HG03095 (cell line): ENCODE results near the gene NPY1R.

Experiments used
- ATAC-seq: cut with Tn5 transposase; IDR thresholded peaks from one replicate; pipeline ENCODE4 v1.9.1; 2021; ENCODE audit warnings: moderate library complexity; ENCODE audit not compliant: unreplicated experiment

NPY1R gene

GRCh38 chr4:163332526-163333406 is at the start of gene NPY1R:
Gene NPY1R (minus strand): TSS chr4:163332596. CDS start chr4:163326554, 6,042 bp downstream.
- peak; percentile 74 for ATAC-seq

GRCh38 chr4:163380703-163381102 is 48.3 kb upstream of the NPY1R start:
- ATAC-seq = no peak

GRCh38 chr4:163378661-163379060 is 46.3 kb upstream of the NPY1R start:
- ATAC-seq = no peak

GRCh38 chr4:163372029-163372428 is 39.6 kb upstream of the NPY1R start:
- no peak for ATAC-seq

GRCh38 chr4:163367651-163368050 is 35.3 kb upstream of the NPY1R start:
- no peak for ATAC-seq

GRCh38 chr4:163356104-163356503 is 23.7 kb upstream of the NPY1R start:
- ATAC-seq = no peak

GRCh38 chr4:163353054-163353453 is 20.7 kb upstream of the NPY1R start:
- no peak for ATAC-seq

GRCh38 chr4:163350672-163351071 is 18.3 kb upstream of the NPY1R start:
- no peak for ATAC-seq

GRCh38 chr4:163344147-163345125 is 12.0 kb upstream of the NPY1R start:
- no peak for ATAC-seq

GRCh38 chr4:163343604-163344146 is 11.3 kb upstream of the NPY1R start, which contains the start of gene NPY5R:
Gene NPY5R (plus strand): TSS chr4:163343892. CDS start chr4:163350274, 6,382 bp downstream.
- no peak for ATAC-seq

GRCh38 chr4:163335384-163335783 is 3.0 kb upstream of the NPY1R start:
- ATAC-seq = no peak

- no peak for ATAC-seq
Observed at GRCh38 chr4:163331629-163332376, 593 bp downstream of the NPY1R start.

- ATAC-seq = no peak
Observed at GRCh38 chr4:163330916-163331628, 1.3 kb downstream of the NPY1R start.

- ATAC-seq = no peak
Observed at GRCh38 chr4:163317110-163317509, 15.3 kb downstream of the NPY1R start.

GRCh38 chr4:163309466-163309865 is 22.9 kb downstream of the NPY1R start:
- ATAC-seq = no peak

- ATAC-seq = no peak
Observed at GRCh38 chr4:163303069-163303468, 29.3 kb downstream of the NPY1R start.

GRCh38 chr4:163300445-163300844 is 32.0 kb downstream of the NPY1R start:
- ATAC-seq = no peak

- no peak for ATAC-seq
Observed at GRCh38 chr4:163295138-163295537, 37.3 kb downstream of the NPY1R start.

- ATAC-seq = no peak
Observed at GRCh38 chr4:163284304-163284703, 48.1 kb downstream of the NPY1R start.
